ENCODE results near the gene GANC. TPM values are rescaled to one million over a fixed set of nuclear protein-coding genes. Genes with fewer than 3 reads are reported as not detected.
"Not testable (repeated sequence)": the region's sequence is repeated elsewhere in the genome, so short reads cannot be mapped to it uniquely, and the experiment has no call there.

The GANC gene, protein sequence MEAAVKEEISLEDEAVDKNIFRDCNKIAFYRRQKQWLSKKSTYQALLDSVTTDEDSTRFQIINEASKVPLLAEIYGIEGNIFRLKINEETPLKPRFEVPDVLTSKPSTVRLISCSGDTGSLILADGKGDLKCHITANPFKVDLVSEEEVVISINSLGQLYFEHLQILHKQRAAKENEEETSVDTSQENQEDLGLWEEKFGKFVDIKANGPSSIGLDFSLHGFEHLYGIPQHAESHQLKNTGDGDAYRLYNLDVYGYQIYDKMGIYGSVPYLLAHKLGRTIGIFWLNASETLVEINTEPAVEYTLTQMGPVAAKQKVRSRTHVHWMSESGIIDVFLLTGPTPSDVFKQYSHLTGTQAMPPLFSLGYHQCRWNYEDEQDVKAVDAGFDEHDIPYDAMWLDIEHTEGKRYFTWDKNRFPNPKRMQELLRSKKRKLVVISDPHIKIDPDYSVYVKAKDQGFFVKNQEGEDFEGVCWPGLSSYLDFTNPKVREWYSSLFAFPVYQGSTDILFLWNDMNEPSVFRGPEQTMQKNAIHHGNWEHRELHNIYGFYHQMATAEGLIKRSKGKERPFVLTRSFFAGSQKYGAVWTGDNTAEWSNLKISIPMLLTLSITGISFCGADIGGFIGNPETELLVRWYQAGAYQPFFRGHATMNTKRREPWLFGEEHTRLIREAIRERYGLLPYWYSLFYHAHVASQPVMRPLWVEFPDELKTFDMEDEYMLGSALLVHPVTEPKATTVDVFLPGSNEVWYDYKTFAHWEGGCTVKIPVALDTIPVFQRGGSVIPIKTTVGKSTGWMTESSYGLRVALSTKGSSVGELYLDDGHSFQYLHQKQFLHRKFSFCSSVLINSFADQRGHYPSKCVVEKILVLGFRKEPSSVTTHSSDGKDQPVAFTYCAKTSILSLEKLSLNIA (N-terminal part only)
- total RNA-seq: 24.3 and 25.4 TPM in 2 replicates

DNA sequence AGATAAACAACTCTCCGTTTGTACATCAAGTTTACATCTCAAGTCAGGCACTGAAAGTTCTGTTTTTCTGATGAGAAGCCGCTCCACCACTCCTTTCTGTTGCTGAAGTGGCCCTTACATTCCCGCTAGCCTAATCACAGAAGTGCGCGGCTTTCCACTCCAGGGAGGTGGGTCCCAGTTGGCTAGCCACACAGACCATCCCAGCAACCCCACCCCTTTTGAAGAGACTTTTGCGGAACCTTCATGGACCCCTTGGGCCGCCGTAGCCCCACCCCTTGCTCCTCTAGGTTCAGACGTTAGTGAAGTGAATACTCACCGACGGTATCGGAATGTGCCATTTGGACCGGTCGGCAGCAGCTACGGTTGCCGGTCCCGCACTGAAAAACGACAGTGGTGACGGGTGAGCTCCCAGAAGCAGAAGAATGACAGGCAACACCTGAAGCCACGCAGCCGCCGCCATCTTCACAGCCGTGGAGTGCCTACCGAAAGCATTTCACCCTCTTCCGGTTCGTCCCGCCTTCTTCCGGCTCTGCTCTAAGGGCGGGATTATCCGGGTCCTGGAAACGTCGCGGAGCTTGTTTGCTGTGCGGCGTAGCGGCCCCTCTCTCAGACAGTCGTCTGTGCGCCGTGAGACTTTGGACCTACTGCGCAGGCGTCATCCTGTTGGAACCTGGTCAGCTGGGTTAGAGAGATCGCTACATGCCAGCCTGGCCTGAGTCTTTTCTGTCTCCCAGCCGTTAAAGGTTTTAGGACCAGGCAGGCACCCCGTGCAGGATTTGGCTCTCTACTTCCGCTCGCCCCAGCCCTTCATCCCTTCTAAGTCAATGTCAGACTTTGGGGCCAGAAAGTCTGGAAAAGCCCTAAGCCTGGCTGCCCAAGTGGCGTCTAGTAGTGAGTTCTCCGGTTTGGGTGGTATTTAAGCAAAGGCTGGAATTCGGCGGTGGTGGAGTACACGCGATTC, at the start of gene GANC, which contains the start of gene TMEM87A:
Gene GANC, plus strand, starts transcription at position 263 of the 961 bp plus-strand sequence. CDS start 1,281 bp downstream, outside the sequence.
Gene TMEM87A, minus strand, starts transcription at position 495 of the 961 bp plus-strand sequence. Its CDS starts 35 bp downstream, at position 460.
- intact Hi-C loops (cut with micrococcal nuclease): loop anchor here (1.0 to 10.0 kb wide), 22 partner anchors 30 to 1552 kb away; partner anchors contain the start of genes CDAN1, CHP1, EHD4 and EXD1

DNA sequence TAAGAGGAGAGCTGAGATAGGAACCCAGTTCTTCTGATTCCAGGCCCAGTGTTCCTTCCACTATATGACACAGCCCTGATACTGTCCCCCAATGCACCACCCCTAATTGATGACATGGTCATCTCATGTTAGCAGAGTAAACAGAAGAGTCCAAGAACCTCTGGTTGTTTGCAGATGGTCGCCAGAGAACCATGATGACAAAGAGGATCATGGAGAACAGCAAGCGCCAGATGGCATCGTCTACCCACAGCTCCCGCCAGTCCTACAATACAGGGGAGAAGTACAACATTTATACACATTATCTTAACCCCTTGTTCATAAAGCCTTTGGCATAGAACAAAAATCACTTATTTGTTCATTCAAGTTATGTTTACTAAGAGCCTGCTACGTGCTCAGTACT, 46.4 kb upstream of the GANC start:
- intact Hi-C loops (cut with micrococcal nuclease): no loop called here

DNA sequence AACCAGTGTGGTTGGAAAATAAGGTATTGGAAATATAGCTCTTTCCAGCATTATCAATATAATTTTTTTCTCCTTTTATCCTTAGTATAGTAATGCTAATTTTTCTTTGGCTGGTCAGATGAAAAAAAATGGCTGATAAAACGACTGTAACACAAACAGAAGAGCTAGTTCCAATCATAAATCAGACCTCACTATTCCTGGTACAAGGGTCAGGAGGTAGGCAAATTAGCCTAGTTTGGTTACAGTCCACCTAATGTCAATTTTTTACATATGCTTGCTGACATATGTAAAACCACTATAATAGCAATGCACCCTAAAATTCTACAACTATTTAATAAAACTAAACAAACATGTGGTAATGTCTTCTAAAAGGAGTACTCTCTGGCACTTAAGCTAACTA, 45.0 kb upstream of the GANC start:
- intact Hi-C loops (cut with micrococcal nuclease): no loop called here

DNA sequence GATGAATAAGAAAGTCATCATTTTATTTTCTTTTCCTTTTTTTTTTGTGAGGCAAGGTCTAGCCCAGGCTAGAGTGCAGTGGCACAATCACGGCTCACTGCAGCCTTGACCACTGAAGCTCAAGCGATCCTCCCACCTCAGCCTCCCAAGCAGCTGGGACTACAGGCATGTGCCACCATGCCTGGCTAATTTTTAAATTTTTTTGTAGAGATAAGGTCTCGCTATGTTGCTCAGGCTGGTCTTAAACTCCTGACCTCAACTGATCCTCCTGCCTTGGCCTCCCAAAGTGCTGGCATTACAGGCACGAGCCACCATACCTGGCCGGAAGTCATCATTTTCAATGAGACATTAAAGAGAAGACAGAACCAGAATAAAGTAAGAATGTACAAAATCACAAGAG, 44.0 kb upstream of the GANC start:
- intact Hi-C loops (cut with micrococcal nuclease): not testable (repeated sequence)

DNA sequence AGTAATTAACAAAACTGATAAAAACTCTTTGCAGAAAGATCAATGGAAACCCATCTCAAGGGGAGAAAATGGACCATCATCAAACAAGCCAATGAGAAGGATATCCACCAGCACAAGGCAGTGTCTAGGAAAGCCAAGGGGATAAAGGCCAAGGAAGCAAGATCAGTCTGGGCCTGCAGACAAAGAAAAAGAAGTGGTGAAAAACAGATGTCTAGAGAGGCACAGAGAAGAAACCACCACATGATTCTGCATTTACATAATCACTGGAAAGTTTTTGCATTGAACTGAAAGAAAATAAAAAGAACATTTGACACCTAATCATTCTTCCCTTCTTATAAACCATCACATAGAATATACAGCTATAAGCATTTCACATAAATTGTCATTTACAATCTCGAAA, 41.9 kb upstream of the GANC start:
- intact Hi-C loops (cut with micrococcal nuclease): no loop called here

DNA sequence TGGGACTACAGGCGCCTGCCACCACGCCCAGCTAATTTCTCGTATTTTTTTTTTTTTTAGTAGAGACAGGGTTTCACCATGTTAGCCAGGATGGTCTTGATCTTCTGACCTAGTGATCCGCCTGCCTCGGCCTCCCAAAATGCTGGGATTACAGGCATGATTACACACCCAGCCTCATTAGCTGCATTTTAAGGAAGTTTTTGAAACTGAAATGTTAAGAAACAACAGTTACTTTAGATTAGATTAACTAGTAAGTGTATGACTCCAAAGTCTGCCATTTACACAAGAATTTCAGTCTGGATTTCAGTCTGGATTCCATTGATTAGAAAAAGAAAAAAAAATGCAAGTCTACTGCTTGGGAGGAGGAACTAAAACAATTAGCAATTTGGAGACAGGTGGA, 40.4 kb upstream of the GANC start:
- intact Hi-C loops (cut with micrococcal nuclease): no loop called here

DNA sequence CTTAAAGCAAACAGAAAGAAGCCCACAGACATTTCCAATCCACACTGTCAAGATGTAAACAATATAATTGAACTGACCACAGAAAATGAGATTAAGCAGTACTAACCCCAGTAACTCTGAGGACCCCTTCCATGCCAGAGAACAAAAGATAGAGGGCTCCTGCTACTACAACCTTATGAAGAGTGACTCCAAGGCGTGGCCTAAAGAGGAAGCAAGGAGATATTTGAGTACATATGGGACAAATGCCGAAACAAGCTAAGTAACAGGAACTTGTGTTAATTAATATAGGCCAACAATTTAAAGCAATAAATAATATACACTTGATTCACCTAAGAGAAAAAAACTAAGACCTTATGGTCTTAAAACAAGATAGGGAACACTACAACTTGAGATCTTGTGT, 39.9 kb upstream of the GANC start:
- intact Hi-C loops (cut with micrococcal nuclease): no loop called here

DNA sequence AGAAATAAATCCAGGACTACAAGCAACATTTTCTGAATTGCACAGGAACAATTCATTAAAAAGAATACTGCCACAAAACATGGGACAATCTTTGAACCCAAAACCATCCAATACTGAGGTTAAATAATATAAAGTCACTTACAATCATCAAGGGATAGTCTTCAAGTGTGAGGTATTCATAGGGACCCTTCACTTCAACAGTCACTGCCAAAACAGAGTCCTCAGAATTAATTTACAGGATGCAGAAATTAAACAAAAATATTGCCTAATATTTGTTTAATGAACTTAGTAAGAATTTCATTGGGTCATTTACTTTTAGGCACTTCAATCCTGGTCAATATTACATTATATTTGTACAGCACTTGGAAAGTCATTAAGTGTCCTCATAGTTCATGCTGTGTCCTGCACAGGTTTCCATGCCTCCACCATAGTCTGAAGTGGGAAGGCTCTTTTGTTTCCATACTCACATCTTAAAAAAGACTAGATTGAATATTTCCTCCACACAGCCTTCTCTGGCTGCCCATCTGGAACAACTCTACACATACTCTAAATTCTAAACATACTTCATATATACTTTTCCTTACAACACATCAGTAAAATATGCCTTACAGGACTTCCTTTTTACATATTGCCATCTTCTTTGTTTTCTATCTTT, 33.3 kb upstream of the GANC start:
- intact Hi-C loops (cut with micrococcal nuclease): loop anchor here (2.0 kb wide), 1 partner anchor 15 kb away; no protein-coding TSS in a partner anchor

DNA sequence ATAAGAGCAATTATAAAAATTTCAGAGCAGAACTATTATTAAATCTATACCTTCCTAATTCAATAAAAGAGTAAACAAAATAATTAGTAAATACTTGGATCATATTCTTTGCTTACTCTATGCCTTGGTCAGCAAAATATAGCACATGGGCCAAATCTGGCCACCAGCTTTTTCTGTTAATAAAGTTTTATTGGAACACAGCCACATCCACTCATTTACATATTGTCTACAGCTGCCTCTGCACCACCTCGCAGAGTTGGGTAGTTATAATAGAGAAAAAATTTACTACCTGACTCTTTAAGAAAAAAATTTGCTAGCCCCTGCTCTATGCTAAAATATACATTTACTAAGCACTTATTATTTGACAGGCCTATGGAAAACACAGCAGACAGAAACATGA, 32.2 kb upstream of the GANC start:
- intact Hi-C loops (cut with micrococcal nuclease): loop anchor here (2.0 kb wide), 1 partner anchor 14 kb away; no protein-coding TSS in a partner anchor

DNA sequence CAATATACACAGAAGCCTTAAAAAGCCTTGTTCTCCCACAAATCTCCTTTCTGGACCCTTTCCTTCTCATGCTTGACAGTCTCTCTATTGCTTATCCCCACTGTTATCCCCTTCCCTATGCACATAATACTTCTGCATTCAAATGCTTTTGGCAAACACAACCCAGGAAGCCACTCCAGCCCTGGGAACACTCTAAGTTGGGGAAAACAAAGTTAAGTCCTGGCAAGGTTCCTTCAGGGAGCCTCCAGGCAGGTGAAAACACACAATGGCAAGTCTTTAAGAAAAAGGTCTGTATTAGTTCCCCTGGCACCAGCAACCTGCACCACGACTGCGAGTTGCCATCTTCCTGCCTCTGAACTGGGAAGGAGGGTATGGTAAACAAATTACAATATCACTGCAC, 19.7 kb upstream of the GANC start:
- intact Hi-C loops (cut with micrococcal nuclease): no loop called here

DNA sequence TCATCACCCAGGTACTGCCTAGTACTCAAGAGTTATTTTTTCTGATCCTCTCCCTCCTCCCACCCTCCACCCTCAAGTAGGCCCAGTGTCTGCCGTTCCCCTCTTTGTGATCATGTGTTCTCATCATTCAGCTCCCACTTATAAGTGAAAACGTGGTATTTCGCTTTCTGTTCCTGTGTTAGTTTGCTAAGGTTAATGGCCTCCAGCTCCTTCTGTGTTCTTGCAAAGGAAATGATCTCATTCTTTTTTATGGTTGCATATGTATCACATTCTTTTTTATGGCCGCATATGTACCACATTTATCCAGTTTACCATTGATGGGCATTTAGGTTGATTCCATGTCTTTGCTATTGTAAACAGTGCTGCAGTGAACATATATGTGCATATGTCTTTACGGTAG, 8.2 kb upstream of the GANC start:
- intact Hi-C loops (cut with micrococcal nuclease): no loop called here

DNA sequence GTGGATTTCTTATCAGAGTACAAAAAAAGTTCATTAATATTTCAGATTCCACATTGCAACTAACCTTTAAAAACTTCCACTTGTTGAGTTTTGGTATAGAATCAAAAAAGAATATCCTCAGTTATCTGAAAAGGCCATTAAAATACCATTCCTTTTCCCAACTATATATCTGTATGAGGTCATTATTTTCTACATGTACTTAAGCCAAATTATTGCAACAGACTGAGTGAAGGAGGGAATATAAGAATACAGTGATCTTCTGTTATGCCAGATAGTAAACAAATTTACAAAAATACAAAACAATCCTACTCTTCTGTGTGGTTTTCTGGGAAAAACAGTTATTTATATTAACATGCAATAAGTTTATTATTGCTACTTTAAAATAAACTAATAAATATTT, 5.7 kb upstream of the GANC start:
- intact Hi-C loops (cut with micrococcal nuclease): no loop called here

DNA sequence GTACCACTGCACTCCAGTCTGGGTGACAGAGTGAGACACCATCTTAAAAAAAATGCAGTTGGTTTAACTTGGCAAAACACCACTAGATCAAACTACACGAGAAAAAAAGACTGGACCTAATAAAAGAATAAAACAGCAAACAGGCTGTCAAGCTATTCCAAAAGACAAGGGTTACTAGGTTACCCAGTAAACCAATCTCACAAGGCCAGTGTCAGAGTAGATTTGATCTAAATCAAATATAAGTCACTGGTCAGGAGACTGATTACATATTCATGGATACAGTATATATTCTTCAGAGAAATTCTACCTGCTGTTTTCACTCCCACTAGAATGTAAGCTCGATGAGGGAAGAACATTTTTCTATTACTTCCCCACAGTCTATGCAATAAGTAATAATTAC, 2.5 kb upstream of the GANC start:
- intact Hi-C loops (cut with micrococcal nuclease): loop anchor here (5.0 to 10.0 kb wide), 10 partner anchors 467 to 1554 kb away; partner anchors contain the start of genes CDAN1, CHP1, EXD1 and MFAP1

DNA sequence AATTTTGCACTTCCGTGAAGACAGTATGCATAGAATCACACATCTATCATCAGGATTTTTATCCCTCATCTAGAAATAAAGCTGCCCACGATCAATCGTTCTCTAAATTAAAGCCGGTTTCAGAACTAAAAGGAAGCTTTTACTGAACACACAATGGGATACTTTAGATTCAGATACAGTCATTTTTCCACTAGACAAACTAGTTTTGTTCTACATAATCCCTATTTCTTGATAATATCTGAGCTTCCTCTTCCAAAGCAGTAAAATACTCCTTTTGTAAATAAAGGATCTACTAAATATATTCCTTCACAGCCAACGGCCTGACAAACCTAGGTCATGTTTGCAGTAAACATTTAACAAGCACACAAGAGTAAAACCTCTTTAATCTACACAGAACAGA, 2.0 kb upstream of the GANC start:
- intact Hi-C loops (cut with micrococcal nuclease): loop anchor here (5.0 to 10.0 kb wide), 10 partner anchors 466 to 1554 kb away; partner anchors contain the start of genes CDAN1, CHP1, EXD1 and MFAP1

DNA sequence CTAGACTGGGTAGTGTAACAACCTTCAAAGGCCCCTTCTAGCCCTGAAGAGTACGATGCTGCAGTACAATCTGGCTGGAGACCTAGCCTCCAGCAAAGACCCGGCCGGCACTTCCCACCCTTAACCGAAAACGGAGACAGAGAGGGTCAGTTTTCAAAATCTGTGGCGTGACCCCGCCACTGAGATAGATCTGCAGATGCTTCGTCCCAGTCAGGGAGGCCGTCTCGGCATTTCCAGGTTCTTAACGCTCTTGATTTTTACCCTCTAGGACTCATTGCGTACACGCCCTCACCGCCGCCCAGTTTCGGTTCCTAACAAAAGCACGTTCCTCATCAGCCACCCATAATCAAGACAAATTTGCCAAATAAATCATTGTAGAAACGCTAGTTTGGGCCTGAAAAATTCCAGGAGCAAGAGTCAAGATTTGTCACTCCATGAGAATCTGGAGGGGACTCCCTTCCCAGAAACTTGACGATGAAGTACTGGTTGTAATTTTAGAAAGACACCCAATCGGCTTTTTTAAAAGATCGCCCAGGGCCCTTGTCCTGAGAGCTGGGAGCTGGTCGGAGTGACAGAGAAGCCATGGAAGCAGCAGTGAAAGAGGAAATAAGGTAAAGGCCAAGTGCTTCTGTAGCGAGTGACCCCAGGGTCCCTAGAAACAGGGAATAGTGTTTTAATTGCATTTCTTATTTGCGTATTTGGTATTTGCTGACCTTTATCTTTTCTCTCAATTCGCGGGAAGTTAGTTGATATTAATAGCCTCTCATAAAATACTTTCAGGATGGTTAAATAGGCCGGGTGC, 1.1 kb downstream of the GANC start:
- intact Hi-C loops (cut with micrococcal nuclease): loop anchor here (1.0 to 10.0 kb wide), 23 partner anchors 31 to 1551 kb away; partner anchors contain the start of genes CDAN1, CHP1, EHD4 and EXD1

DNA sequence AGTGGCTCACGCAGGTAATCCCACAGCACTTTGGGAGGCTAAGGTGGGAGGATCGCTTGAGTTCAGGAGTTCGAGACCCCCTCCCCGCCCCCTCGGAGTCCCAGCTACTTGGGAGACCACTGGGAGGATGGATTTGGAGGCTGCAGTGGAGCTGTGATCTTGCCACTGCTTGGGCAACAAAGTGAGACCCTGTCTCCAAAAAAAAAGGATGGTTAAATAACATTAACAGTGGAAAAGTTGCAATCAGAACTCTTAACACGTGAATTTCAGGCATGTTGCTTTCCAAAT, 1.6 kb downstream of the GANC start:
- intact Hi-C loops (cut with micrococcal nuclease): loop anchor here (2.0 to 10.0 kb wide), 11 partner anchors 376 to 1550 kb away; partner anchors contain the start of genes CDAN1, CHP1, EXD1 and MFAP1

DNA sequence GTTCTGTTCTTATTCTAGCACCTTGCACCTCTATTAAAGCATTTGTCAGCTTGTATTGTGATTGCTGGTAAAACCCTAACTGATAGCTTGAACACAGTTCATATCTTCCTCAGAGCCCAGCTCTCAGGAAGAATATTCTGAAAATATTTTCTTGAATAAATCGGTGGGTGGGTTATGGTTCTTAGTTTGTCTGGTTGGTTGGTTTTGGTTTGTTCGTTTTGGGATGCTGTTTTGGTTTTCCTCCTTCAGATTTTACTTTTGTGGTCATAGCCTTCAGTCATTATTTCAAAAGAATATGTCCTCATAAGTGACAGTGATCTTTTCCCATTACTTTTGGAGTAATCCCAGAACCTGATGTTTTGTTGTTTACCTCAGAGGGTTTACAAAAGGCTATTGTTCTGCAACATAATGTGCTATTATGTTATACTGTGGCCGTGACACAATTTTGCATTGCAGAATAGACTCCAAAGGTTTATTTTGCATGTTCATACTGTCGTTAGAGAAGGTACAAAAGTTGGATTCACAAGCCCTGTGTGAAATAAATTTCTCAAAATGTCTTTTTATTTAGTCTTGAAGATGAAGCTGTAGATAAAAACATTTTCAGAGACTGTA, 2.9 kb downstream of the GANC start:
- intact Hi-C loops (cut with micrococcal nuclease): loop anchor here (2.0 to 10.0 kb wide), 7 partner anchors 375 to 1549 kb away; partner anchors contain the start of genes CHP1, EXD1, MFAP1 and RPAP1

DNA sequence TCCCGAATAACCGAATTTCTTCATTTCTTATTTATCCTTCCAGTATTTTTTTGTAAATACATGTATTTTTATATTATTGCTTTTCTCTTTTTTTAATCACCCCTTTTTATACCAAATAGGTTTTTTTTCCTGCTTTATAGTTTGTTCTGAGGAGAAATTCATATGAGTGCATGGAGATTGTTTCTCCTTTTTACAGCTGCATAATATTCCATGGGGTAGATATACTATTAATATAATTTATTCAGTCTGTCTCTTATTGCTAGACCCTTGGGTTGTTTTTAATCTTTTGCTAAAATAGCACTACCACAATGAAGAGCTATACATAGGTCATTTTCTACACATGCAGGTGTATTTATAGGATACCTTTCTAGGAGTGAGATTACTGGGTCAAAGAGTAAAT, 3.8 kb downstream of the GANC start:
- intact Hi-C loops (cut with micrococcal nuclease): loop anchor here (10.0 kb wide), 6 partner anchors 732 to 1548 kb away; partner anchors contain the start of genes CHP1, EXD1, MFAP1 and RPAP1

Measured in T-helper 1 cell treated with Interleukin-12 subunit alpha and Interleukin-12 subunit beta and Interleukin-4 antibody, amounts not matched to agents 30 ng/mL and 1 ng/mL, for 36 hours (primary cell).